RPMI7951 (cell line): ENCODE measurements around the gene LAMA2. TPM values are rescaled to one million over a fixed set of nuclear protein-coding genes. Genes with fewer than 3 reads are reported as not detected.

ENCODE experiments used
- DNase-seq: peaks from one replicate; pipeline ENCODE4 v3.0.0-alpha.2; 2012; ENCODE audit warnings: low read depth
- total RNA-seq: library from RNA; depleted of rRNA; stranded (reverse); fragments of >200 nt; shearing (Covaris generic); gene quantifications from 2 replicates; pipeline ENCODE4 v1.2.3, GENCODE V29; 2014

Gene LAMA2
- total RNA-seq, 1 experiment from 2014 or later = 0.84 TPM

DNA sequence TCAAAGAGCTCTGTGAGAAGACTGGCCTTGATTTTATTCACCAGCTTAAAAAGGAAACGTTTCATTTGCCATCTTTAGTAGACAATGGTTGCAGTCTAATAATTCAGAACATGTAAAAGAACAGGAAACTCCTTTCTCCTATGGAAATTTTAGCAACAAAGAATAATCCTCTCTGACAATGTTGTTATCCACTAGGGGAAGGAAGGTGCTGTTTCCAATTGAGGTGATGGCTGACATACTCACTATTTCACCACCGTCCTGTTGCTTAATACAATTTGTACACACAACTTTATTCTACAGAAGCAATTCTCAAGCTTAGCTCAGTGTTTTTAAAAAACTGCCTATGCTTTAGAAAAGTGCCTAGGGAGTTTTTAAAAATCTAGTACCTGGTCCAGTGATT, 634.4 kb downstream of the LAMA2 start:
- no peak for DNase-seq

DNA sequence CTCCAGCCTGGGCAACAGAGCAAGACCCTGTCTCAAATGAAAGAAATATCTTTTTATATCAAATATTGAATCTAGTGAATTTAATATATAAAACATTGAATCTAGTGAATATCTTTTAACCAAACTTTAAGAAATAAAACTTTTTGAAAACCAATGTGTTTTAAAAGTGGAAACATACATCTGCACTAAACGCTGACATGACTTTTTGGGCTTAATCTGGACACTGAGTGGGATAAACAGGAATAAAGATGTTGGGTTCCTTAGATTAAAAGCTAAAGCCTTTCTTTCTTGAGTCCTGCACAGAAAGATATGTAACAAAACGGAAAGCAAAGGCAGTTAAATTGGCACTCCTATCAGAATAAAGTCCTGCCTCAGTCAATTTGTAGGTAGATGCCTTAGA, 636.8 kb downstream of the LAMA2 start:
- DNase-seq = no peak

DNA sequence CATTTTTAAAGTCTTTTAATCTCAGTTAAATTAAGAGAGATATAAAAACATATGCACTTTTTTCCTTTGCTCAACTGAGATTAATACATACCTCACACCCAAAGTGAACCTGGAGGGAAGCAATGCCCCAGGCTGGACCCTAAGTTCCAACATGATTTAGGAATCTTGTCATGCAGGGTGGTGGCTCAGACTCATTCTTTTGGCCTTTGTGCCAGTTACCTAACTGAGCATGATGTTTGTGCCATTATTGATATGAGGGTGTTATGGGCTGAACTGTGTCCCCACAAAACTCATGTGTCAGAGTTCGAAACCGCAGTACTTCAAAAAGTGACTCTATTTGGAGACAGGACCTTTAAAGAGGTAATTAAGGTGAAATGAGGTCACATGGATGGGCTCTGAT, 639.0 kb downstream of the LAMA2 start:
- DNase-seq = no peak

DNA sequence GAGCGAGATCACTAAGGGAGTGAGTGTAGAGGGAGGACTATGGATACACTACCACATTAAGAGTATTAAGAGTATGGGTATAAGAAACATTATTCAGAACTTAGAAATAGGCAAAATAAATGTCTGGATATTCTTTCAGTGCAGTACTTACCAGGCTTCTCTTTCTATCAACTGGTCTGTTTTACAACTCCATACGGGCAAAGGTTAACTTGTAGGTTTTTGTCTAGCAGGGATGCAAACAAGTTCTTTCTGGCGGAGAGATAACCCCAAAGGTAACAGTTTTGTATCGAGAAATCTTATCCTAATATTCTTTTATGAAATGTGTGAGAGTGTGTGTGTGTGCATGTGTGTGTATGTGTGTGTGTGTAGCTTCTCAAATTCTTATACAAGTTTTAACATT, 640.9 kb downstream of the LAMA2 start:
- no peak for DNase-seq

DNA sequence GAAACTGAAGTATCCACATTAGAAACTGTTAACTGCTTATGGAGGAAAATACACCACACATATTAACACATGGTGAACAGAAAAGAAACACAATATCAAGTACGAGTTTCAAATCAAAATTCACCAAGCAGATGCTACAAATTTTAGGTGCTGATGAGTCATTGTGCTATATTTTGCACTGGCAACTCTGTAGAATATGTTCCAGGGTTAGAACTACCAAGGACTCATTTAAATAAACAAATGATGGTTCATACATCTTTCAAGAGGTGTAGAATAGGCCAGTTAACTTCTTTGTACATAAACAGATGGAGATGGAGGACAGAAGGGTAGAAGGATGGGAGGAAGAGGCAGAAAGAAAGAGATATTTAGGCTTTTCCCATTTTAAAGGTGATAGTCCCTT, 642.1 kb downstream of the LAMA2 start:
- DNase-seq = peak; percentile 31

DNA sequence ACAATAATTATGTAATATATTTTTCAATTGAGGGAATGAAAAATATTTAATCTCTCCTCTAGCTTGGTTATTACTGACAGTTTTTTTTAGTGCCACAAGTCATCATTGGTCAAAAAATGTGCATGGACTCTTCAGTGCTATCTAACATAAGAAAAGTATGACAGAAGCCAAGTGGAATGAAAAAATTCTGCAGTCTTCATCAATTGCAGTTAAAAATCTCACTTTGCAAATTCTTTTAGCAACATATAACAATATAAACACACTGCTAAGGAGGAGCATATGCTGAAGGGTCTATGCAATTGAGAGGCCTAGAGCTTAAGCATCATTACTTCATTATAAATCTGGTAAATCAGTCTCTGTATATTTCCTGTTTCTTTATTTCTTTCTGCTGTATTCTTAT, 652.0 kb downstream of the LAMA2 start:
- no peak for DNase-seq

DNA sequence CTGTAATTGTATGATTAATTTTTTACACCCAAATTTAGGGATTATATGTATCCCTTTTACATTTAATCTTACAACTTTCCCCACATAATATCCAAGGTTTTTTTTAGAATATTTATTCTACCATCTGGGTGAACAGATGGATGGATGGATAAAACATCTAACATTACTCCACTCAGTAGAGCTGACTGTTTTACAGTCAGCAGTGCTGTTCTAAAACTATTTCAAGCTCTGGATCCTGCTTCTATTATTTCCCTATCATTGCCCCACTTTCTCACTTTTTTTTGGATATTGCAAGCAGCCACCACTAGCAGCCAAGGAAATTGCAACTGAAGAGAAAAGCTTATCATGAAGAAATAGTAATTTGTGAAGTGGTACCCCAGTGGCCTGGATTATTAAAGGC, 653.3 kb downstream of the LAMA2 start:
- DNase-seq = no peak

DNA sequence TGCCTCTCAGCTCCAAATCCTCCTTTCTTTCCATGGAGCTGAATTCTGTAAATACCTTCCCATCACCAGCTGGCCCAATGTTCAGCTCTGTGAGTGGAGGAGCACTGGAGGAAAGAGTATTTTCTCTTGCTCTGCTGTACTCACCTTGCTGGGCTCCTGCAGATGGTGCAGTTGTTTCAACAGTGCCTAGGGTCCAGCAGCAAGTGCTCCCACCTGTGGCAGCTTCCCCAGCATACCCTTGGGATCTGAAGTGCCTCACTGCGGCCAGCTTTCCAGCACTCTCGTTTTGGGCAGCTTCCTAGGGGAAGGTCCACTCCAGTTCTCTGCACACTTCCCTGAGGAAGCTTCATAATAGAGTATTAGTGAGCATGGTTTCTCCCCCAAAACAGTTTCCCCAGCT, 656.1 kb downstream of the LAMA2 start:
- no peak for DNase-seq

DNA sequence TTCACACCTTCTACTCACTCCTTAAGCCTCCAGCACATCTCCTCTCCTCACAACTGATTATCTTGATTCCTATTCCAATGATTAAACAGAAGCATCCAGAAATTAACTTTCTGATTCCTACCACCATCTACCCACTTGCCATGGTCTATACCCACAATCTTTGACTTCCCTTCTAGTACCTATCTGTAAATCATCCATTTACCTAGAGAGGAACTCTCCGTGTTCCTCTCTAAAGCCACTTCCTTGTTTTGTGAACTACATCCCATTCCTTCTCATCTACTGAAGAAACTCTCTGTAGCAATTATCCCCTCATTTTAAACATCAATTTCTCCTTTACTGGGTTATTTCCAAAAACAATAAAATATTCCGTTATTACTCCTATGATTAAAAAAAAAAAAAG, 659.8 kb downstream of the LAMA2 start:
- DNase-seq = no peak

DNA sequence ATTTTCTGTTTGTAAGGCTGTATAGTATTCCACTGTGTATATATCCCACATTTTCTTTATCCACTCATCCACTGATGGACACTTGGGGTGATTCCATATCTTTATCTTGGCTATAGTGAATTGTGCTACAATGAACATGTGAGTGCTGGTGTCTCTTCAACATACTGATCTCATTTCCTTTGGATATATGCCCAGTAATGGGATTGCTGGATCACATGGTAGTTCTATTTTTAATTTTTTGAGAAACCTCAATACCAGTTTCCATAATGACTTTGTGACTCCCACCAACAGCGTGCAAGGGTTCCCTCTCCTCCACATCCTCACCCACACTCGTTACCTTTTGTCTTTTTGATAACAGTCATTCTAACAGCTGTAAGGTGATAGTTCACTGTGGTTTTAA, 661.0 kb downstream of the LAMA2 start:
- peak; percentile 24 for DNase-seq

DNA sequence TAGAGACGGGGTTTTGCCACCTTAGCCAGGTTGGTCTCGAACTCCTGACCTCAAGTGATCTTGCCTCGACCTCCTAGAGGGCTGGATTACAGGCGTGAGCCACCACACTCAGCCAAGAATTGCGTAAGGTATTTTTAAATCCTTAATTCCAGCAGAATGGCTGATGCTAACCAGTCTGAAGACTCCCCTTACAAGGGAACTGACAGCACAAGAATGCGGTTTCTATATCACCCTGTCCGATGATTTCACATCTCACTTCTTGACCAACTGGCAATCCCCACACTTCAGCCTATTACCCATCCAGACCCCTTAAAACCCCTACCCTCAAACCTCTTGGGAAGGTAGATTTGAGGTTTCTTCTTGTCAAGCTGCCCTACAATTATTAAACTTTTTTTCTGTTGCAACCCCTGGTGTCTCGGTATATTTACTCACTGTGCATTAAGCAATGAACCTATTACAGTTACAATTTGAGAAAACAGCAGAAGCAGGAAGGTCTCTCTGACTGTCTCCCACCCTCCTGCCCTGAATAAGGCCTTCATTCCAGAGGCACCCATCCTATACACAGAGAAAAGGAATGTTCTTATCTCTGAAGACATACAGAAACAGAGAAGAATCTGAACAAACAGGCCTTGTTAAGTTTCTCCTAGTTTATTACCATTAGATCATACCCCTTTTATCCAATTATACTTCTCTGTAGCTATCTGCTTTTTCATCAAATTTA, 662.1 kb downstream of the LAMA2 start:
- DNase-seq = no peak

DNA sequence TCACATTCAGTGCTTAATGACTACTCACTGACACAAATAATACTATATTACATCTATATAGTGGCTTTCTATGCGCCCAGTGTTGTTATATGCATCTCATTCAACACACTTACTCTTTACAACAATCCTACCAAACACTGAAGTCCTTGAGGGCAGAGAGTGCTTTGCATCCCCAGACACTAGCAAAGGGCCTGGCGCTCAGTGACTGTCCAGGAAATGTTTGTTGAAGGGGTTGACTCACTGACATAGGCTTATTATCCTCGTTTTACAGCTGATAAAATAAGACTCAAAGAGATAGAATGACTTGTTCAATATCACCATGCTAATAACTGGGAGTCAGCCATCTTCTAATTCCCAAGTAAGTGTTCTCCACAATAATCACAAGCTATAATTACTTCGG, 663.8 kb downstream of the LAMA2 start:
- DNase-seq = no peak

DNA sequence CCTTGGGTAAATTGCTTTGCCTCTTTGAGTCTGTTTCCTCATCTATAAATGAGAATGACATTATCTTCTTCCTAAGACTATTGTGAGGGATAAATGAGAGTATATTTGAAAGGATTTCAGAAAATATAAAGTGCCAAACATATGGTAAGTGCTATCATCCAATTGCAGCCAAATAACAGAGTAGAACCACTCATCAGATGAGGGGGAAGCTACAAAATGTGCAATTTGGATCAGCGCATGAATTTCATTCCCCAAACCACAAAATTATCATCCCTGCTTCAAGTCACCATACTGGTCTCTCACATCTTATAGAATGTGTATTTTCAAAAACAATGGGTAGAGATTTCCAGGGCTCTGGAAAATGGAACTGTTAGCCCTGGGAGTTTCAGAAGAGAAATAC, 668.5 kb downstream of the LAMA2 start:
- no peak for DNase-seq

DNA sequence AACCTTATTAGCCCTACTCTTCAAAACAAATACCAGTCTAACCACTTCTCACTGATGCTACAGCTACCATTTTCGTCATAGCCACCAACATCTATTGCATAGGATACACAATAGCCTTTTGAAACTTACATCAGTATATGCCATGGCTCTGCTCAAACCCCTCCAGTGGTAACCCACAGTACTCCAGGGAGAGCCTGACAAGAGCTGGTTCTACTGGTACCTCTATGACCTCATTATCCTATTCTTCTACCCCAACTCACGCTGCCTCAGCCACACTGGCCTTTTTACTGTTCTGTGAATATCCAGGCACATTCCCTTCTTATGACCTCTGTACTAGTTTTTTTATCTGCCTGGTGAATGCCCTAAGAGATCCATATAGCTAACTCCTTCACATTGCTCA, 669.5 kb downstream of the LAMA2 start:
- DNase-seq = no peak

DNA sequence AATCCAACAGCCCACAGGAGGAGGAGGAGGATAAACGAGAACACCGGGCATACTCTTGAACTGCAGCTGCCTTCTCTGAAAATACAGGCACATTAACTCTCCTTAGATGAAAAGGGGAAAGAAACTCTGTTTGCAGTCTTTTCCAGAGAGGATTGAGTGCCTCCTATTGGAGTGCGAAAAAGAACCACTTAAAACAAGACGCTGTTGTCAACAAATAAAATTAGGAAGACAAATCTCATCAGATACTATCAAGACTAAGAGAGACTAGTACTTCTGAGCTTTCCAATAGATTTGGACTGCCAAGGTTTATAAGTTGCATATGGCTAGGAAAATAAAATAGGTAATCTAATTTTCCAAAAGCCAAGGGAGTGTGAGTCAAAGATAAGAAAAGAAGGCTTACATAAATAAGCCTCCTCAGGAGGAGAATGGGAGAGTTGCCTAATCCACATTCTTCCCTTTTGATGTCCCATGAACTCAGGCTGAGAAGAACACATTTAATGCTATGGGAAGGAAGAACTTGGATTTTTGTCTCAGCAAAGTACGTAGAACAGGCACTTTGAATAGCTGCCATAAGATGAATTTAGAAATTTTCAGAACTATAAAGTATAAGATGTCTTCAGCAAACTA, 672.4 kb downstream of the LAMA2 start:
- DNase-seq = no peak

DNA sequence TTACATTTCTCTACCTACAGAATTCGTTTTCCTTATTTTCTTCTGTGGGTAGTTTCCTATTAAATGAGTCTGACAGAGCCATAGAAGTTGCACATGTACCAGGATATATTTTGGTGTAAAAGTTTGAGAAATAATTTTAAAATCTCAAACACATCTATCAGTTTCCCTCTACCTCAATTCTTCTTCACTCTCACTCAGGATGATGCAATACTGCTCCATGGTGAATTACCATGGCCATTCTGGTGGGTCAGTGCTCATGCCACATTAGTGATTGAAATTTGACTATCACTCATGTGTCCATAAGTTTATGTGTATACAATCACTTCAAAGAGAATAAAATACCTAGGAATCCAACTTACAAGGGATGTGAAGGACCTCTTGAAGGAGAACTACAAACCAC, 675.3 kb downstream of the LAMA2 start:
- DNase-seq = no peak

DNA sequence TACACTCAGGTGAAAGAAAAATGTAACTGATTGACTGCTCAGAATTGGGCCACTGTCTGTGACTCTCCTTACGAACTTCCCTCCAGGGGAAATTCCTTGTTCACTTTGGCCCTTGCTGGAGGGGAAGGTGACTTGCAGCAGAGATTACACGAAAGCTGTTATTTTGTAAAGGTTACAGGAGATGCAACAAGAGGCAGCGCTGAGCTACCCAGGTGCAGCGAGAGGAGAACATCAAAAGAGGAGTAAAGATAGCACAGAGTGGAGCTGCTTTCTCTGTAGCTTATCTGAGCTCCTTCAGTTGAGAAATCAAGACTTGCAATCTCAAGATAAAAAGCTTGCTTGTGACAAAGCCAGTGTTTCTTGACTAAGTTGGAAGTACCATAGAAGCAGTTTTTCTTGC, 682.4 kb downstream of the LAMA2 start:
- DNase-seq = no peak

DNA sequence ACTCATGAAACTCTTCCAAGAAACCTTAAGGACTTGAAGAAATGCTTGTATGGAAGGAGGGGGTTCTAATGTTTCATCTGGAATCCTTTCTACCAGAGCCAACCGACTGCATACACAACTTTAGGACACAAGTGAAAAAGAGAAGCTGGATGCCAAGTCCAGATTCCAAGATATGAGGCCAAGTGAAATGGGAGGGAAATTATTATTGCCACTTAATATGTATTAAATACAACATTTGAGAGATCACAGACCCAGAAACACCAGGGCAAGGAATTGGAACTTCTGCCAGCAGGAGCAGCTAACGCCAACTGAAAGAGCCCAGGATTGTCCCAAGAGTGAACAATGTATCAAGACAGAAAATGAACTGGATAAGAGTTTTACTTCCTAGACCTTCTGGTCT, 682.9 kb downstream of the LAMA2 start:
- DNase-seq = no peak
